GM19239 (cell line): ENCODE data around the gene HNRNPH2.
A peak's percentile ranks its signal among the peaks of the same experiment; 100 is the strongest.

Experiments used
- DNase-seq: peaks from one replicate; pipeline ENCODE4 v3.0.0; 2011; ENCODE audit warnings: low spot score; ENCODE audit not compliant: insufficient read length
- FAIRE-seq: peaks from 2 replicates; lab custom pipeline; 2011; peaks lifted over from hg19 to GRCh38; lab: Jason Lieb, UNC

HNRNPH2 gene

GRCh38 chrX:101407748-101408531 lies at the start of gene HNRNPH2, which contains the start of gene GLA:
Gene HNRNPH2 (plus strand): TSS chrX:101408222. CDS start chrX:101411989, 3,767 bp downstream.
Gene GLA (minus strand): TSS chrX:101407925. CDS start chrX:101407903, 22 bp downstream.
- FAIRE-seq (peak; percentile 98), DNase-seq (no peak)

GRCh38 chrX:101359966-101360365 lies 48.1 kb upstream of the HNRNPH2 start:
- DNase-seq = no peak
- FAIRE-seq = peak; percentile 71

- DNase-seq (no peak), FAIRE-seq (no peak)
Measured at GRCh38 chrX:101360390-101360789, 47.6 kb upstream of the HNRNPH2 start.

- FAIRE-seq (no peak), DNase-seq (no peak)
Measured at GRCh38 chrX:101362116-101362515, 45.9 kb upstream of the HNRNPH2 start.

GRCh38 chrX:101362757-101363156 lies 45.3 kb upstream of the HNRNPH2 start:
- FAIRE-seq (no peak), DNase-seq (no peak)

- no peak for DNase-seq
- no peak for FAIRE-seq
Measured at GRCh38 chrX:101365301-101365795, 42.7 kb upstream of the HNRNPH2 start.

- peak; percentile 65 for FAIRE-seq
- no peak for DNase-seq
Measured at GRCh38 chrX:101368800-101369199, 39.2 kb upstream of the HNRNPH2 start.

- no peak for DNase-seq
- FAIRE-seq = no peak
Measured at GRCh38 chrX:101369687-101370086, 38.3 kb upstream of the HNRNPH2 start.

- FAIRE-seq (peak; percentile 95), DNase-seq (no peak)
Measured at GRCh38 chrX:101370888-101371504, 37.0 kb upstream of the HNRNPH2 start.

- peak; percentile 84 for FAIRE-seq
Measured at GRCh38 chrX:101377547-101377946, 30.5 kb upstream of the HNRNPH2 start.

GRCh38 chrX:101383679-101384205 lies 24.3 kb upstream of the HNRNPH2 start:
- DNase-seq = peak; percentile 35
- FAIRE-seq = peak; percentile 99

More at GRCh38 chrX:101377547-101377946, 30.5 kb upstream of the HNRNPH2 start:
- DNase-seq = no peak

- DNase-seq = no peak
- peak; percentile 33 for FAIRE-seq
Measured at GRCh38 chrX:101385026-101385684, 22.9 kb upstream of the HNRNPH2 start.

GRCh38 chrX:101385795-101386541 lies 22.1 kb upstream of the HNRNPH2 start, which contains the start of gene BTK:
Gene BTK (minus strand): TSS chrX:101386191. CDS start chrX:101375284, 10,907 bp downstream.
- DNase-seq (no peak), FAIRE-seq (peak; percentile 100)

GRCh38 chrX:101386542-101386885 lies 21.5 kb upstream of the HNRNPH2 start:
- FAIRE-seq = no peak
- DNase-seq = no peak

- FAIRE-seq = peak; percentile 77
- DNase-seq = no peak
Measured at GRCh38 chrX:101388604-101389003, 19.4 kb upstream of the HNRNPH2 start.

- peak; percentile 96 for FAIRE-seq
Measured at GRCh38 chrX:101390664-101391525, 17.1 kb upstream of the HNRNPH2 start, which contains the start of gene RPL36A. Gene RPL36A (plus strand): TSS chrX:101391011. CDS start chrX:101391044, 33 bp downstream.

GRCh38 chrX:101391831-101392230 lies 16.2 kb upstream of the HNRNPH2 start:
- DNase-seq = no peak
- no peak for FAIRE-seq

More at GRCh38 chrX:101390664-101391525, 17.1 kb upstream of the HNRNPH2 start, which contains the start of gene RPL36A:
- no peak for DNase-seq

GRCh38 chrX:101393530-101394305 lies 14.3 kb upstream of the HNRNPH2 start:
- FAIRE-seq (no peak), DNase-seq (no peak)
